KMS-11 (cell line): ENCODE measurements around the gene ACOXL.
"Not testable (repeated sequence)": the region's sequence is repeated elsewhere in the genome, so short reads cannot be mapped to it uniquely, and the experiment has no call there.

Source experiments
- H2AFZ ChIP-seq: fragments of 200-600 bp; sonication (generic); 2 replicates; pipeline ENCODE4 v1.6.1; 2016; ENCODE audit warnings: antibody characterized with exemption, mixed run types, low read depth
- H3K27ac ChIP-seq: fragments of 200-600 bp; sonication (generic); 2 replicates; pipeline ENCODE4 v1.6.1; 2016; ENCODE audit warnings: mild to moderate bottlenecking, mixed run types
- H3K27me3 ChIP-seq: fragments of 200-600 bp; sonication (generic); 2 replicates; pipeline ENCODE4 v1.6.1; 2017; ENCODE audit warnings: mild to moderate bottlenecking, low read depth, mixed run types, moderate library complexity; ENCODE audit not compliant: insufficient read depth
- H3K36me3 ChIP-seq: fragments of 200-600 bp; sonication (generic); 2 replicates; pipeline ENCODE4 v1.6.1; 2017; ENCODE audit warnings: mild to moderate bottlenecking, mixed run types; ENCODE audit not compliant: insufficient read depth
- H3K4me1 ChIP-seq: fragments of 200-600 bp; sonication (generic); 2 replicates; pipeline ENCODE4 v1.6.1; 2016; ENCODE audit warnings: mild to moderate bottlenecking, low read depth, mixed run types; ENCODE audit not compliant: poor library complexity, severe bottlenecking
- H3K4me2 ChIP-seq: fragments of 200-600 bp; sonication (generic); 2 replicates; pipeline ENCODE4 v1.7.0; 2016; ENCODE audit warnings: mild to moderate bottlenecking, mixed run types
- H3K4me3 ChIP-seq: fragments of 200-600 bp; sonication (generic); IDR thresholded peaks from 2 replicates; pipeline ENCODE4 v1.6.1; 2017; ENCODE audit warnings: low read depth, low read length, mixed read lengths; ENCODE audit not compliant: insufficient read depth
- H3K79me2 ChIP-seq: fragments of 200-600 bp; sonication (generic); 2 replicates; pipeline ENCODE4 v1.6.1; 2016; ENCODE audit warnings: low read depth, mixed run types; ENCODE audit not compliant: insufficient read depth
- H3K9ac ChIP-seq: fragments of 200-600 bp; sonication (generic); 2 replicates; pipeline ENCODE4 v1.6.1; 2016; ENCODE audit warnings: mild to moderate bottlenecking, mixed run types
- H4K20me1 ChIP-seq: fragments of 200-600 bp; sonication (generic); 2 replicates; pipeline ENCODE4 v1.6.1; 2016; ENCODE audit warnings: mild to moderate bottlenecking, mixed run types; ENCODE audit not compliant: insufficient read depth
- TF ChIP-seq, protein P1 (sequence below): fragments of 200-600 bp; sonication (generic); conservative IDR thresholded peaks from 2 replicates; pipeline ENCODE4 v1.6.1; 2017; ENCODE audit warnings: low read depth, mild to moderate bottlenecking, antibody characterized with exemption, low read length, moderate library complexity, mixed read lengths

Gene ACOXL

GRCh38 chr2:111072220-111072871 lies 340.0 kb downstream of the ACOXL start:
- H3K36me3 ChIP-seq = no peaks in the 10 kb centered on the region
- no peak overlapping the region for H3K4me3 ChIP-seq
- TF ChIP-seq, protein P1, sequence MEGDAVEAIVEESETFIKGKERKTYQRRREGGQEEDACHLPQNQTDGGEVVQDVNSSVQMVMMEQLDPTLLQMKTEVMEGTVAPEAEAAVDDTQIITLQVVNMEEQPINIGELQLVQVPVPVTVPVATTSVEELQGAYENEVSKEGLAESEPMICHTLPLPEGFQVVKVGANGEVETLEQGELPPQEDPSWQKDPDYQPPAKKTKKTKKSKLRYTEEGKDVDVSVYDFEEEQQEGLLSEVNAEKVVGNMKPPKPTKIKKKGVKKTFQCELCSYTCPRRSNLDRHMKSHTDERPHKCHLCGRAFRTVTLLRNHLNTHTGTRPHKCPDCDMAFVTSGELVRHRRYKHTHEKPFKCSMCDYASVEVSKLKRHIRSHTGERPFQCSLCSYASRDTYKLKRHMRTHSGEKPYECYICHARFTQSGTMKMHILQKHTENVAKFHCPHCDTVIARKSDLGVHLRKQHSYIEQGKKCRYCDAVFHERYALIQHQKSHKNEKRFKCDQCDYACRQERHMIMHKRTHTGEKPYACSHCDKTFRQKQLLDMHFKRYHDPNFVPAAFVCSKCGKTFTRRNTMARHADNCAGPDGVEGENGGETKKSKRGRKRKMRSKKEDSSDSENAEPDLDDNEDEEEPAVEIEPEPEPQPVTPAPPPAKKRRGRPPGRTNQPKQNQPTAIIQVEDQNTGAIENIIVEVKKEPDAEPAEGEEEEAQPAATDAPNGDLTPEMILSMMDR = no peak
- H3K79me2 ChIP-seq = no peaks in the 10 kb centered on the region
- H3K27ac ChIP-seq = no peak overlapping the region
- no peaks in the 10 kb centered on the region for H3K27me3 ChIP-seq
- H2AFZ ChIP-seq = no peak overlapping the region
- no peak overlapping the region for H3K4me2 ChIP-seq
- H3K9ac ChIP-seq = no peak overlapping the region
- H3K4me1 ChIP-seq = no peaks in the 10 kb centered on the region
- no peaks in the 10 kb centered on the region for H4K20me1 ChIP-seq

DNA sequence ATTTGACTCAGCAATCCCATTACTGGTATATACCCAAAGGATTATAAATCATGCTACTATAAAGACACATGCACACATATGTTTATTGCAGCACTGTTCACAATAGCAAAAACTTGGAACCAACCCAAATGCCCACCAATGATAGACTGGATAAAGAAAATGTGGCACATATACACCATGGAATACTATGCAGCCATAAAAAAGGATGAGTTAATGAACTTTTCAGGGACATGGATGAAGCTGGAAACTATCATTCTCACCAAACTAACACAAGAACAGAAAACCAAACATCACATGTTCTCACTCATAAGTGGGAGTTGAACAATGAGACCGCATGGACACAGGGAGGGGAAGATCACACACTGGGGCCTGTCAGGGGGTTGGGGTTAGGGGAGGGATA lies 350.3 kb downstream of the ACOXL start:
- not testable (repeated sequence) for H3K9ac ChIP-seq, H3K4me1 ChIP-seq, H3K27ac ChIP-seq, H3K79me2 ChIP-seq, H4K20me1 ChIP-seq, H3K4me3 ChIP-seq, H3K36me3 ChIP-seq, H3K27me3 ChIP-seq, H3K4me2 ChIP-seq, H2AFZ ChIP-seq

GRCh38 chr2:111091811-111092211 lies 359.4 kb downstream of the ACOXL start:
- Histone ChIP-seq H3K4me1 (no peaks in the 10 kb centered on the region), H3K4me2 (no peak overlapping the region), H3K27me3 (no peaks in the 10 kb centered on the region), H3K79me2 (no peaks in the 10 kb centered on the region), H3K27ac (no peak overlapping the region), H2AFZ (no peak overlapping the region), H3K36me3 (no peaks in the 10 kb centered on the region), H3K9ac (no peak overlapping the region), H3K4me3 (no peak overlapping the region), H4K20me1 (no peaks in the 10 kb centered on the region)
- TF ChIP-seq, protein P1 = no peak

- Histone ChIP-seq H3K36me3 (no peaks in the 10 kb centered on the region), H2AFZ (no peak overlapping the region), H3K27ac (no peak overlapping the region), H4K20me1 (no peaks in the 10 kb centered on the region), H3K4me2 (no peak overlapping the region), H3K9ac (no peak overlapping the region), H3K79me2 (no peaks in the 10 kb centered on the region), H3K4me3 (no peak overlapping the region), H3K4me1 (peaks cover 14% of the 10 kb centered on the region), H3K27me3 (no peaks in the 10 kb centered on the region)
- TF ChIP-seq, protein P1 = no peak
These were observed 362.3 kb downstream of the ACOXL start for GRCh38 chr2:111094691-111095090.

DNA sequence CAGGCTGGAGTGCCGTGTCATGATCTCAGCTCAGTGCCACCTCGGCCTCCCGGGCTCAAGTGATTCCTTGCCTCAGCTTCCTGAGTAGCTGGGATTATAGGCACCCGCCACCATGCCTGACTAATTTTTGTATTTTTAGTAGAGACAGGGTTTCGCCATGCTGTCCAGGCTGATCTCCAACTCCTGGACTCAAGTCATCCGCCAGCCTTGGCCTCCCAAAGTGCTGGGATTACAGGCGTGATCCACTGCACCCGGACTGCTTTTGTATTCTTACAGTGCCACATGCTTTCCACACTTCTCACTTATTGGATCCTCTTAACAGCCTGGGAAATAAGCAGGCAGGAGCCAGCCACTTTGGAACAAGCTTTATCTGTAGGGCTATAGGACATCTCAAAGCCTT lies 363.1 kb downstream of the ACOXL start:
- H4K20me1 ChIP-seq = no peaks in the 10 kb centered on the region
- no peak overlapping the region for H3K4me2 ChIP-seq
- no peak overlapping the region for H3K4me3 ChIP-seq
- no peaks in the 10 kb centered on the region for H3K27me3 ChIP-seq
- no peak overlapping the region for H3K9ac ChIP-seq
- TF ChIP-seq, protein P1 = no peak
- H3K36me3 ChIP-seq = no peaks in the 10 kb centered on the region
- H3K4me1 ChIP-seq = peaks cover 22% of the 10 kb centered on the region
- no peak overlapping the region for H3K27ac ChIP-seq
- no peaks in the 10 kb centered on the region for H3K79me2 ChIP-seq
- no peak overlapping the region for H2AFZ ChIP-seq
